Endodermal cell (in vitro differentiated cells): Measurements from ENCODE around the gene DTWD2. TPM values are rescaled to one million over a fixed set of nuclear protein-coding genes. Genes with fewer than 3 reads are reported as not detected.
A peak's percentile ranks its signal among the peaks of the same experiment; 100 is the strongest.

Experiments
- DNase-seq: peaks from one replicate; pipeline ENCODE4 v3.0.0-alpha.2; 2017
- H3K27ac ChIP-seq: 2 replicates; pipeline ENCODE4 v1.5.1; 2013; ENCODE audit warnings: mild to moderate bottlenecking, low read depth, low read length, moderate library complexity
- H3K27me3 ChIP-seq: 2 replicates; pipeline ENCODE4 v1.6.1; 2013; ENCODE audit warnings: mild to moderate bottlenecking, low read length, moderate library complexity; ENCODE audit not compliant: insufficient read depth, control insufficient read depth, poor library complexity, severe bottlenecking
- H3K36me3 ChIP-seq: 2 replicates; pipeline ENCODE4 v1.7.0; 2013; ENCODE audit warnings: mild to moderate bottlenecking, low read length, moderate library complexity; ENCODE audit not compliant: control insufficient read depth, insufficient read depth
- H3K4me1 ChIP-seq: one replicate; pipeline ENCODE4 v1.7.0; 2013; ENCODE audit warnings: low read length; ENCODE audit not compliant: control insufficient read depth, insufficient read depth
- H3K4me3 ChIP-seq: 2 replicates; pipeline ENCODE4 v1.5.1; 2013; ENCODE audit warnings: mild to moderate bottlenecking, low read length, moderate library complexity
- H3K9ac ChIP-seq: 2 replicates; pipeline ENCODE4 v1.6.1; 2013; ENCODE audit warnings: mild to moderate bottlenecking, low read length, moderate library complexity; ENCODE audit not compliant: poor library complexity, severe bottlenecking; ENCODE audit errors: extremely low read depth
- H3K9me3 ChIP-seq: 2 replicates; pipeline ENCODE4 v1.6.1; 2013; ENCODE audit warnings: mild to moderate bottlenecking, low read length, moderate library complexity; ENCODE audit not compliant: control insufficient read depth
- H3K27ac Mint-ChIP-seq: 2 replicates; pipeline ENCODE4 v1.8.0; 2020; ENCODE audit warnings: mixed read lengths
- H3K27me3 Mint-ChIP-seq: 2 replicates; pipeline ENCODE4 v1.8.0; 2021; ENCODE audit warnings: mild to moderate bottlenecking, mixed read lengths; ENCODE audit not compliant: insufficient read depth
- H3K36me3 Mint-ChIP-seq: 2 replicates; pipeline ENCODE4 v1.8.0; 2020; ENCODE audit warnings: low read depth, mixed read lengths
- H3K4me1 Mint-ChIP-seq: 2 replicates; pipeline ENCODE4 v1.8.0; 2020; ENCODE audit warnings: mixed read lengths
- H3K4me3 Mint-ChIP-seq: 2 replicates; pipeline ENCODE4 v1.8.0; 2020; ENCODE audit warnings: mild to moderate bottlenecking, moderate library complexity, mixed read lengths
- H3K9me3 Mint-ChIP-seq: 2 replicates; pipeline ENCODE4 v1.8.0; 2020; ENCODE audit warnings: mild to moderate bottlenecking, mixed read lengths
- WGBS, 2 experiments: methylation state at CpG; one replicate each; pipeline versions ENCODE4 v1.1.5 to v1.1.7; 2013; ENCODE audit warnings: missing lambda C conversion rate in 2 of 2, mixed read lengths in 1 of 2; ENCODE audit not compliant: insufficient coverage in 1 of 2, insufficient read length in 1 of 2; 5-methylcytosine and 5-hydroxymethylcytosine counted together
- total RNA-seq, 2 donors: library from RNA; stranded (reverse); fragmentation: NEBNext Ultra II Directional in 1 of 2; extraction: Animal tissue kit (Norgen Biotek cat#: 25700) in 1 of 2; gene quantifications; 2 replicates in 1 of 2; 3 replicates in 1 of 2; pipeline ENCODE4 v1.2.1, GENCODE V29; 2021
- TF ChIP-seq, protein P1 (sequence below): fragments of 200-600 bp; sonication (generic); conservative IDR thresholded peaks from 2 replicates; pipeline ENCODE4 v1.5.0; 2021; ENCODE audit warnings: antibody characterized with exemption, mild to moderate bottlenecking

The DTWD2 gene
- total RNA-seq, 2 donors from 2014 or later: 15.2 to 34.9 TPM

DNA sequence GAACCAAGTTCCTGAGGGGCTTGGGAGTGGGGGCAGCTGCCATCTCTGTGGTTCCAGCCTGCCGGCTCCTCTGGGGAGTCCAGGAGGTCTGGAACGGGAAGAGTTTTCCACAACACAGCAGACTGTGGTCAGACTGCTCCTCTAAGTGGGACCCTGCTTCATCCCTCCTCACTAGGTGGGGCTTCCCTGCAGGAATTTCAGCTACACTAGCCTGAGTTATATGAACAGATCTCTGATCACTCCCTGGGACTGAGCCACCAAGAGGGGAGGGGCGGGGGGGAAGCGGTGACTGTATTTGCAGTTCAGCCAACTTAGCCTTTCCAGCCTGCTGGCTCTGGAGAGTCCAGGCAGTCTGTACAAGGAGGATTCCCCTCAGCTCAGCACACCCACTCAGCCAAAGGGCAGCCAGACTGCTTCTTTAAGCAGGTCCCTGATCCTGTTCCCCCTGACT, 19.4 kb downstream of the DTWD2 start:
- no peaks in the 10 kb centered on the region for H3K27me3 Mint-ChIP-seq

DNA sequence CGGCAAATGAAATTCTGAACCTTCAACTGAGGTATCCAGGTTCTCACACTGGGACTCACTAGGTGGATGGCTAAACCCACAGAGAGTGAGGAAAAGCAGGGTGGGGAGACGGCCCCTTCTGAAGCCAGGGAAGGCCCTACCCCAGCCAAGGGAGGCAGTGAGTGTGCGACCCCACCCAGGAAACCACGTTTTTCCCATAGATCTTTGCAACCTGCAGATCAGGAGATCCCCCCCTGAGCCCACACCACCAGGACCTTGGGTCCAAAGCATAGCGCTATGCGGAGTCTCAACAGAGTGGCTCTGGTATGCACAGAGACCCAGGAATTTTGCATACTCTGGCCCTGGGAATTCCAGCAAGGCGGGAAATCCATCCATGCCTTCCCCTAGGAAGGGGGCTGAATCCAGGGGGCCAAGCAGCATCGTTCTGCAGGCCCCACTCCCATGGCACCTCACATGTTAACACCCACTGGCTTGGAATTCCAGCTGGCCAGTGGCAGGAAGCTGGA, 19.9 kb downstream of the DTWD2 start:
- no peaks in the 10 kb centered on the region for H3K27me3 ChIP-seq
- no peaks in the 10 kb centered on the region for H3K27me3 Mint-ChIP-seq
- no peak overlapping the region for H3K27ac Mint-ChIP-seq
- H3K4me3 ChIP-seq: no peak overlapping the region
- H3K4me1 ChIP-seq: no peaks in the 10 kb centered on the region
- no peak overlapping the region for H3K27ac ChIP-seq
- peaks cover 20% of the 10 kb centered on the region for H3K9me3 ChIP-seq
- no peaks in the 10 kb centered on the region for H3K36me3 ChIP-seq
- H3K4me1 Mint-ChIP-seq: peaks cover 13% of the 10 kb centered on the region
- 92 to 94% methylated on average over 5 to 8 of the region's 8 CpGs for WGBS, 2 experiments
- TF ChIP-seq, protein P1, sequence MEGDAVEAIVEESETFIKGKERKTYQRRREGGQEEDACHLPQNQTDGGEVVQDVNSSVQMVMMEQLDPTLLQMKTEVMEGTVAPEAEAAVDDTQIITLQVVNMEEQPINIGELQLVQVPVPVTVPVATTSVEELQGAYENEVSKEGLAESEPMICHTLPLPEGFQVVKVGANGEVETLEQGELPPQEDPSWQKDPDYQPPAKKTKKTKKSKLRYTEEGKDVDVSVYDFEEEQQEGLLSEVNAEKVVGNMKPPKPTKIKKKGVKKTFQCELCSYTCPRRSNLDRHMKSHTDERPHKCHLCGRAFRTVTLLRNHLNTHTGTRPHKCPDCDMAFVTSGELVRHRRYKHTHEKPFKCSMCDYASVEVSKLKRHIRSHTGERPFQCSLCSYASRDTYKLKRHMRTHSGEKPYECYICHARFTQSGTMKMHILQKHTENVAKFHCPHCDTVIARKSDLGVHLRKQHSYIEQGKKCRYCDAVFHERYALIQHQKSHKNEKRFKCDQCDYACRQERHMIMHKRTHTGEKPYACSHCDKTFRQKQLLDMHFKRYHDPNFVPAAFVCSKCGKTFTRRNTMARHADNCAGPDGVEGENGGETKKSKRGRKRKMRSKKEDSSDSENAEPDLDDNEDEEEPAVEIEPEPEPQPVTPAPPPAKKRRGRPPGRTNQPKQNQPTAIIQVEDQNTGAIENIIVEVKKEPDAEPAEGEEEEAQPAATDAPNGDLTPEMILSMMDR: no peak
- H3K9me3 Mint-ChIP-seq: peaks cover 33% of the 10 kb centered on the region
- H3K36me3 Mint-ChIP-seq: peaks cover 16% of the 10 kb centered on the region
- no peak overlapping the region for H3K4me3 Mint-ChIP-seq
- no peak overlapping the region for H3K9ac ChIP-seq
- peak; percentile 80 for DNase-seq

More for the DNA sequence above, 19.4 kb downstream of the DTWD2 start:
- H3K4me3 ChIP-seq: no peak overlapping the region
- Mint-ChIP-seq H3K4me3 (no peak overlapping the region), H3K9me3 (peaks cover 33% of the 10 kb centered on the region), H3K27ac (no peak overlapping the region), H3K36me3 (peaks cover 20% of the 10 kb centered on the region), H3K4me1 (peaks cover 13% of the 10 kb centered on the region)
- 93 to 94% methylated on average over 3 to 4 of the region's 4 CpGs for whole genome bisulfite sequencing, 2 experiments
- H3K4me1 ChIP-seq: no peaks in the 10 kb centered on the region
- peak; percentile 70 for DNase-seq
- H3K36me3 ChIP-seq: no peaks in the 10 kb centered on the region
- TF ChIP-seq, protein P1: no peak
- no peak overlapping the region for H3K27ac ChIP-seq
- peaks cover 17% of the 10 kb centered on the region for H3K9me3 ChIP-seq
- no peak overlapping the region for H3K9ac ChIP-seq
- no peaks in the 10 kb centered on the region for H3K27me3 ChIP-seq

DNA sequence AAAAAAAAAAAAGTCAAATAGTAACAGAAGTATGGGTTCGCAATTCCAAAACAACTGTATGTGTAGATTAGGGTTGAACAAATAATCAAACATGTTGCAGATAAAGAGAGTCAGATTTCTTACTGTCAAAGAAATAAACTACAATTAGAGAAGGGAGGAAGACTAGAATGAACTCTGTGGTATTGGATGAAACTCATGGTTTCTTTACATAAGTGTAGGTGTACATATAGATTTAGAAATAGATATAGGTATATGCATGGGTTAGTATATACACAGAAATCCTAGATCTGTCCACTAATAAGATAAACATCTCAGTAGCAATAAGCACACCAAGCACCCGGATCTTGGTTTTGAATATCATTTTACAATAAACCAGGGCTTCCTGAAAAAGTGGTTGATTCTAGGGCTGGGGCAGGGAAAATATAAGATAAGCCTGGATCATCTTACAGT, 21.3 kb downstream of the DTWD2 start:
- no peak overlapping the region for H3K4me3 Mint-ChIP-seq
- H3K4me1 Mint-ChIP-seq: peaks cover 13% of the 10 kb centered on the region
- DNase-seq: no peak
- no peaks in the 10 kb centered on the region for H3K36me3 ChIP-seq
- 92% methylated on average over 2 of the region's 2 CpGs; no CpG with 5 or more reads in 1 of the 2 experiments for WGBS, 2 experiments
- no peaks in the 10 kb centered on the region for H3K27me3 ChIP-seq
- H3K27me3 Mint-ChIP-seq: no peaks in the 10 kb centered on the region
- TF ChIP-seq, protein P1: no peak
- H3K9ac ChIP-seq: no peak overlapping the region
- H3K4me3 ChIP-seq: no peak overlapping the region
- H3K27ac Mint-ChIP-seq: no peak overlapping the region
- no peaks in the 10 kb centered on the region for H3K4me1 ChIP-seq
- peaks cover 20% of the 10 kb centered on the region for H3K36me3 Mint-ChIP-seq
- H3K9me3 ChIP-seq: peaks cover 20% of the 10 kb centered on the region
- peaks cover 28% of the 10 kb centered on the region for H3K9me3 Mint-ChIP-seq
- H3K27ac ChIP-seq: no peak overlapping the region
